ENCODE data around the gene COL16A1. TPM values are rescaled to one million over a fixed set of nuclear protein-coding genes. Genes with fewer than 3 reads are reported as not detected.
A peak's percentile ranks its signal among the peaks of the same experiment; 100 is the strongest.
"Not testable (repeated sequence)": the region's sequence is repeated elsewhere in the genome, so short reads cannot be mapped to it uniquely, and the experiment has no call there.

COL16A1 gene
- total RNA-seq, 2 donors from 2014 or later = 7.4 to 9.9 TPM

DNA sequence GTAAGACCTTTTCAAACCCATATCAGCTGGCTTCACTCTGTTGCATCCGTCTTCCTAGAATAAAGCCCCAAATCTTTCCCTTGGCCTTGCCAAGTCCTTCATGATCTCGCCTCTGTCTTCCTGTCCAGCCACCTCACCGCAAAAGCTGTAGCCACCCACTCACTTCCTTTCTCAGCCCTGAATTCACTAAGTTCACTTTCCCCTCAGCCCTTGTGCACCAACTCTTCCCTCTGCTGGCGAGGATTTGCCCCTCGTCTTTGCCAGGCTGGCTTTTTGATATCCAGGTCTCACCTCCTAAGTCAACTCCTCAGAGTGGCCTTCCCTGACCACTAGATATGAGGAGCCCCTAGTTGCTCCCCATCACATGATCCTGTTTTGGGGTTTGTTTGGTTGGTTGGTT, 3.9 kb upstream of the COL16A1 start:
- H3K4me3 Mint-ChIP-seq = no peak overlapping the region
- TF ChIP-seq, protein P1, sequence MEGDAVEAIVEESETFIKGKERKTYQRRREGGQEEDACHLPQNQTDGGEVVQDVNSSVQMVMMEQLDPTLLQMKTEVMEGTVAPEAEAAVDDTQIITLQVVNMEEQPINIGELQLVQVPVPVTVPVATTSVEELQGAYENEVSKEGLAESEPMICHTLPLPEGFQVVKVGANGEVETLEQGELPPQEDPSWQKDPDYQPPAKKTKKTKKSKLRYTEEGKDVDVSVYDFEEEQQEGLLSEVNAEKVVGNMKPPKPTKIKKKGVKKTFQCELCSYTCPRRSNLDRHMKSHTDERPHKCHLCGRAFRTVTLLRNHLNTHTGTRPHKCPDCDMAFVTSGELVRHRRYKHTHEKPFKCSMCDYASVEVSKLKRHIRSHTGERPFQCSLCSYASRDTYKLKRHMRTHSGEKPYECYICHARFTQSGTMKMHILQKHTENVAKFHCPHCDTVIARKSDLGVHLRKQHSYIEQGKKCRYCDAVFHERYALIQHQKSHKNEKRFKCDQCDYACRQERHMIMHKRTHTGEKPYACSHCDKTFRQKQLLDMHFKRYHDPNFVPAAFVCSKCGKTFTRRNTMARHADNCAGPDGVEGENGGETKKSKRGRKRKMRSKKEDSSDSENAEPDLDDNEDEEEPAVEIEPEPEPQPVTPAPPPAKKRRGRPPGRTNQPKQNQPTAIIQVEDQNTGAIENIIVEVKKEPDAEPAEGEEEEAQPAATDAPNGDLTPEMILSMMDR (conservative IDR thresholded peaks at IDR 0.05) = peak; percentile 53
- Histone ChIP-seq H3K9ac (ENCODE audit: extremely low read depth, low read length, poor library complexity, severe bottlenecking) (no peak overlapping the region), H3K9me3 (ENCODE audit: control insufficient read depth, low read length) (no peaks in the 10 kb centered on the region), H3K27ac (ENCODE audit: low read depth, low read length) (no peak overlapping the region), H3K4me1 (ENCODE audit: control insufficient read depth, insufficient read depth, low read length) (peaks cover 15% of the 10 kb centered on the region), H3K27me3 (ENCODE audit: control insufficient read depth, insufficient read depth, low read length, poor library complexity, severe bottlenecking) (peaks cover 12% of the 10 kb centered on the region), H3K4me3 (ENCODE audit: low read length) (no peak overlapping the region), H3K36me3 (ENCODE audit: control insufficient read depth, insufficient read depth, low read length) (no peaks in the 10 kb centered on the region)
- H3K36me3 Mint-ChIP-seq (ENCODE audit: low read depth) = no peaks in the 10 kb centered on the region
- DNase-seq = peak; percentile 61
- H3K27ac Mint-ChIP-seq = no peak overlapping the region
- 73 to 81% methylated on average over 5 of the region's 5 CpGs for WGBS, 2 experiments (ENCODE audit: insufficient coverage in 1 of 2, insufficient read length in 1 of 2)
- no peaks in the 10 kb centered on the region for H3K9me3 Mint-ChIP-seq
- H3K4me1 Mint-ChIP-seq = peaks cover 29% of the 10 kb centered on the region
- H3K27me3 Mint-ChIP-seq (ENCODE audit: insufficient read depth) = peaks cover 20% of the 10 kb centered on the region

DNA sequence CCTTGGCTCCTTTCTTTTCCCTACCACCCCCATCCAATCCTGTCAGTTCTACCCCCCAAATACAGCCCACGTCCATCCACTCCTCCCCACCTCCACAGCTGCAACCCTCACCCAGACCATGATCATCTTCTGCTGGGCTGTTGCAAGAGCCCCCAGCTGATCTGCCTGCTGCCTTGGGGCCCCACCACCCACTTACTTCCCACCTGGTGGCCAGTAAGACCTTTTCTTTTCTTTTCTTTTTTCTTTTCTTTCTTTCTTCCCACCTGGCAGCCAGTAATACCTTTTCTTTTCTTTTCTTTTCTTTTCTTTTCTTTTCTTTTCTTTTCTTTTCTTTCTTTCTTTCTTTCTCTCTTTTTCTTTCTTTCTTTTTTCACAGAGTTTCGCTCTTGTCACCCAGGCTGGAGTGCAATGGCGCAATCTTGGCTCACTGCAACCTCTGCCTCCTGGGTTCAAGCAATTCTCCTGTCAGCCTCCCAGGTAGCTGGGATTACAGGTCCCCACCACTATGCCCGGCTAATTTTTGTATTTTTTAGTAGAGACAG, 3.3 kb upstream of the COL16A1 start:
- H3K9me3 Mint-ChIP-seq; DNase-seq; H3K9me3 ChIP-seq (ENCODE audit: control insufficient read depth, low read length); H3K4me3 ChIP-seq (ENCODE audit: low read length); H3K9ac ChIP-seq (ENCODE audit: extremely low read depth, low read length, poor library complexity, severe bottlenecking); H3K4me3 Mint-ChIP-seq; H3K27ac ChIP-seq (ENCODE audit: low read depth, low read length); H3K36me3 Mint-ChIP-seq (ENCODE audit: low read depth); H3K27ac Mint-ChIP-seq; H3K36me3 ChIP-seq (ENCODE audit: control insufficient read depth, insufficient read depth, low read length): not testable (repeated sequence)
- H3K27me3 Mint-ChIP-seq (ENCODE audit: insufficient read depth) = peaks cover 20% of the 10 kb centered on the region
- H3K4me1 Mint-ChIP-seq = peaks cover 23% of the 10 kb centered on the region
- Histone ChIP-seq H3K4me1 (ENCODE audit: control insufficient read depth, insufficient read depth, low read length) (peaks cover 11% of the 10 kb centered on the region), H3K27me3 (ENCODE audit: control insufficient read depth, insufficient read depth, low read length, poor library complexity, severe bottlenecking) (peaks cover 12% of the 10 kb centered on the region)
- WGBS, 2 experiments (ENCODE audit: insufficient coverage in 1 of 2, insufficient read length in 1 of 2) = 86 to 87% methylated on average over 4 of the region's 4 CpGs

DNA sequence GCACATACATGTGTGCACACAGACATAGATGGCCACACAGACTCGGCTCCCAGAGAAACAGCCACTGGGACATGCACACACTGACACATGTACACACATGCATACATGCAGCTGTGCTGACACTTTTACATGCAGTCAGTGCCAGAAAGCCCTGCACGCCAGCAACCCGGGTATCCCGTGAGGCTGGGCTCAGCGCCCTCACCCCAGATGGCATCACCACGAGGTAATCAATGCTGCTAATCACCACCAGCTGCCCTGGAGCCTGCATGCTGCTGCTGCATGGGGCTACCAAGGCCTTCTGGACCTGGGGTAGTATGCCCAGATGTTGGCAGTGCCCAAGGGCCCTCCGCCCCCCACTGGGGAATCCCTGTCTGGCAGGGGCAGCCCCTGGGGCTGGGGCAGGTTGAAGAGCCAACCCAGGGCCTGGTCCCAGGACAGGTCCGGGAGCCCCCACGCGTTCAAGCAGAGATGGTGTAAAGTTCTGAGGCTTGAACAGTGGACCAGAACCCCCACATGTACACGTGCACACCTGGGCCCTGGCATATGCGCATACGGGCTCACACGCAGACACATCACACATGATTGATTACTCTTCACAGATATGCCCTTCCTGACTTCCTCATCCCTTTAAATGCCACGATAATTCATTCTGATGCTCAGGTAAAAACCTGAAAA, 2.7 kb upstream of the COL16A1 start:
- H3K36me3 ChIP-seq (ENCODE audit: control insufficient read depth, insufficient read depth, low read length) = no peaks in the 10 kb centered on the region
- no peaks in the 10 kb centered on the region for H3K9me3 ChIP-seq (ENCODE audit: control insufficient read depth, low read length)
- H3K27ac ChIP-seq (ENCODE audit: low read depth, low read length) = no peak overlapping the region
- Mint-ChIP-seq H3K27ac (no peak overlapping the region), H3K36me3 (ENCODE audit: low read depth) (no peaks in the 10 kb centered on the region), H3K4me3 (no peak overlapping the region), H3K27me3 (ENCODE audit: insufficient read depth) (peaks cover 20% of the 10 kb centered on the region), H3K9me3 (no peaks in the 10 kb centered on the region), H3K4me1 (peaks cover 20% of the 10 kb centered on the region)
- H3K27me3 ChIP-seq (ENCODE audit: control insufficient read depth, insufficient read depth, low read length, poor library complexity, severe bottlenecking) = peaks cover 12% of the 10 kb centered on the region
- WGBS, 2 experiments (ENCODE audit: insufficient coverage in 1 of 2, insufficient read length in 1 of 2) = 89 to 90% methylated on average over 10 to 15 of the region's 15 CpGs
- no peak for DNase-seq
- TF ChIP-seq, protein P1 (conservative IDR thresholded peaks at IDR 0.05) = no peak
- H3K9ac ChIP-seq (ENCODE audit: extremely low read depth, low read length, poor library complexity, severe bottlenecking) = no peak overlapping the region
- H3K4me1 ChIP-seq (ENCODE audit: control insufficient read depth, insufficient read depth, low read length) = peaks cover 11% of the 10 kb centered on the region
- H3K4me3 ChIP-seq (ENCODE audit: low read length) = no peak overlapping the region

Measured in endodermal cell (in vitro differentiated cells).